GM18505 (cell line): ENCODE data around the gene LMTK3.
"Not testable (repeated sequence)": the region's sequence is repeated elsewhere in the genome, so short reads cannot be mapped to it uniquely, and the experiment has no call there.

Experiments
- ATAC-seq: cut with Tn5 transposase; IDR thresholded peaks from one replicate; pipeline ENCODE4 v1.9.1; 2021; ENCODE audit not compliant: unreplicated experiment
- POLR2A ChIP-seq: IDR thresholded peaks from 4 replicates; pipeline ENCODE4 v1.6.1; 2011; ENCODE audit warnings: borderline replicate concordance; ENCODE audit not compliant: insufficient read depth, insufficient read length; ENCODE audit errors: extremely low read depth

LMTK3 gene

DNA sequence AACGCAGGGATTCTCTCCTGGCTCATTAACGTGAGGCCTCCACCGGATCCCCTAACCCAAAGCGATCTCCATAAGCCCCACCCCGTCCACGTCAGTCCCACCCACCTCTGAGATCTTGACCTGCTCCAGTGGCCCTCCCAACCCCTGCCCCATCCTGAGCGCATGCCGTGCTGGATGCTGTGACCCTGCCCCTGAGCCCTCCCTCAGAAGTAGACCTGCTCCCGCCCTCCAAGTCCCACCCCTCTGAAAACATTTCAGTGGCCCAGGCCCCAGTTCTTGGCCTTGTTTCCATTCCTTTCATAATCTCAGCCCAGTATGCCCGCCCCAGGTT is 19.9 kb downstream of the LMTK3 start:
- no peak for ATAC-seq

DNA sequence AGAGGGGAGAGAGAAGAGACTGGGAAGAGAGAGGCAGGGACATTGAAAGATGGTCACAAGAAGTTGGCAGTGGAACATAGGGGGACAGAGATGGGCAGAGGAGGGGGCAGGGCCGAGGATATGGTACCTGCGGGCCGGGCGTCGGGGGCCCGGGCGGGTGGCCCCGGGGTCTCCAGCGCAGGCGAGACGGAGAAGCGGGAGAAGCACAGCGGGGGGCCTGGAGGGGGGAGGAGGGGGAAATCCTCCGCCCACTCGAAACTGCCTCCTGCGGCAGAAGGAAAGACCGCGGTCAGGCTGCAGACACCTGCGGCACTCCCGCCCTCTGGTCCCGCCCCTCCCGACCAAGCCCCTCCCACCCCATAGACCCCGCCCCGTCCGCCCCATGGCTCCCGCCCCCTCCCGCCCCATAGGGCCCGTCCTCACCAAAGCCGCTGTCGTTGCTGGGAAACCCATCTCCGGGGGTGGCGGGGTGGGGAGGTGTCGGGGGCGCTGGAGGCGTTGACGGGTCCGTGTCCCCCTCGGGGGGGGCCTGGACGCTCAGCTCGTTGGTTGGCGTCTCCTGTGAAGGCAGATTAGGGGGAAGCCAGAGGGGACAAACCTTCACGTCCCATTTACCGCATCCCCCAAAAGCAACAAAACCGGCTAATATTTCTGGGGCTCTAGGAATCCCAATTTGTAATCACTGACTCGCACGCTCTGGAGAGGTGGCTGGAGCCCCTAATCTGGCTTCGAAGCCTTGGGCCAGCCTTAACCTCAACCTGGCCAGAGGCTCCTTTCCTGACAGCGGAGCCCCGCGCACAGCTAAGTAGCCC is 20.4 kb downstream of the LMTK3 start:
- no peak for ATAC-seq
- no peak for TF ChIP-seq POLR2A

More for the DNA sequence above, 19.9 kb downstream of the LMTK3 start:
- TF ChIP-seq POLR2A, result no peak

DNA sequence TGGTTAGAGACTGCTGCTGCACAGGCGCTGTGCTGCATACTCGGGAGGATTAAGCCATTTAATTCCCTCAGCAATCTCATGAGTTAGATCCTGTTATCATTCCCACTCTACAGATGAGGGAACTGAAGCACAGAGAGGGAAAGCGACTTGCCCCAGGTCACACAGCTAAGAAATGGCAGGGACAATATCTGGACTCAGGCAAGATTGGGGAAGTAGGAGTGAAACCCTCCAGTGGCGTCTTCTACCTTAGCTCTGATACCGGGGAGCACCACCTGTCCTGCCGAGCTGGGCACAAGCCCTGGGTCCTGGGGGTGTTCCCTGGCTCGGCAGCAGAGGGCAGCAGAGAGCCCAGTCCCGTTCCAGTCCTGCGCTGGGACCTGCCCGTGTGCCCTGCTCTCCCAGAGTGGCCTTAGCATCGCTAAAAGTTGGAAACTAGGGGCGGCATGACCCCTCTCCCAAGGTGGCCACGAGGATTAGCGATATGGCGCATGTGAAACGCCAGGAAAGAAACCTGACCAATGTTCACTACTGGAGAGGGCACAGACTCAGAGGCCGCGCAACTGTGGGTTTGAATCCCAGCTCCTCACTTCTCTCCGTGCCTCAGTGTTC is 21.9 kb downstream of the LMTK3 start:
- TF ChIP-seq POLR2A, result no peak
- no peak for ATAC-seq

DNA sequence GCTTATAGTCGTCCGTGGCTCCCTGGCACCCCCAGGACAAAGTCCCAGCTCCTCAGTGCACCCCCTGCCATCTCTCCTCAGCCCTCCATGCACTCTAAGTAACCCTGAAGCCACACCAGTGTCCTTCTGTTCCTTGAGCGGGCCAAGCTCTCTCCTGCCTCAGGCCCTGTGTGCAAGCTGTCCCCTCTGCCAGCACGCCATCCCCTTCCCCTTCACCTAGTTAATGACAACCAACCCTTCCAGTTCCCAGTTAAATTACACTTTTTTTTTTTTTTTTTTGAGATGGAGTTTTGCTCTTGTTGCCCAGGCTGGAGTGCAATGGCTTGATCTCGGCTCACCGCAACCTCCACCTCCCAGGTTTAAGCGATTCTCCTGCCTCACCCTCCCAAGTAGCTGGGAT is 23.2 kb downstream of the LMTK3 start:
- not testable (repeated sequence) for ATAC-seq

DNA sequence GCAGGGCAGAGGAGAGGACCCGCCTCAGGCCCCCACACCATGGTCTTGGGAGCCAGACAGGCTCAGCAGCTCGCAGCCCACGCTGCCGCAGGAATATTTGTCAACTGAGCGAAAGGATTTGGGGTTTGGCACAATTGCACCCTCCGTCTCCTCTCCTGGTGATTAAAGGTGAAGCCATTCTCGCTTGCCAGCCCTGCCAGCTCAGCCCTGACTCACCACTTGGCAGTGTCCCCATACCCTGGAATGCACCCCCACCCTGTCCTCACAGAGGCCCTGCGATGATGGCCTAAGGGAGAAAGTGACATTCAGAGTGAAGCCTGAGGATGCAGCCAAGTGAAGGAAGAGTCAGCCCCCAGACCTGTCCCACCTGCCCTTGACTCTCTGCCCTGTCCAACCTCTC is 23.7 kb downstream of the LMTK3 start:
- TF ChIP-seq POLR2A, result no peak
- ATAC-seq, result no peak

DNA sequence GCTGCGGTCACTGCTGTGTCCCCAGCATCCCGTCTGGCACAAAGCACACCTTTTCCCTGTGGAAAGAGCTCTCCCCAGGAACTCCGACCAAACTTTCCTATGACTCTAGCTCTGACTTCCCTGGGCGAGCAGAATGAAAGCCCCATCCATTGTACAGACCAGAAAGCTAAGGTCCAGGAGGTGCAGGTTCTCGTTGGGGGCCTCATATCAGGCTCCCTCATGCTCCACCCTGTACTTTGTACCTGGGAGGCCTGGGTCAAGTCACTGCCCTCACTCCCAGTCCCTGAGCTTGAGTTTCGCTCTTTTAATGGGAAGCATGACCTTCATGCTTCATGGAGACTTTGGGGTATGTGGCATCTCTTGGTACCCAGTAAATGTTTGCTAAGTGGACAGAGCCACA is 24.1 kb downstream of the LMTK3 start:
- ATAC-seq, result no peak
- TF ChIP-seq POLR2A, result no peak

DNA sequence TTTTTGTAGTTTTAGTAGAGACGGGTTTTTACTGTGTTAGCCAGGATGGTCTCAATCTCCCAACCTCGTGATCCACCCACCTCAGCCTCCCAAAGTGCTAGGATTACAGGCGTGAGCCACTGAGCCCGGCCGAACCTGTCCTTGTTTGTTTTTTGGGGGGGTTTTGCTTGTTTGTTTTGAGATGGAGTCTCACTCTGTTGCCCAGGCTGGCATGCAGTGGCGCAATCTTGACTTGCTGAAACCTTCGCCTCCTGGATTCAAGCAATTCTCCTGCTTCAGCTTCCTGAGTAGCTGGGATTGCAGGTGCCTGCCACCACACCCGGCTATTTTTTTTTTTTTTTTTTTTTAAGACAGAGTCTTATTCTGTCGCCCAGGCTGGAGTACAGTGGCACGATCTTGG is 24.9 kb downstream of the LMTK3 start:
- ATAC-seq, result not testable (repeated sequence)

DNA sequence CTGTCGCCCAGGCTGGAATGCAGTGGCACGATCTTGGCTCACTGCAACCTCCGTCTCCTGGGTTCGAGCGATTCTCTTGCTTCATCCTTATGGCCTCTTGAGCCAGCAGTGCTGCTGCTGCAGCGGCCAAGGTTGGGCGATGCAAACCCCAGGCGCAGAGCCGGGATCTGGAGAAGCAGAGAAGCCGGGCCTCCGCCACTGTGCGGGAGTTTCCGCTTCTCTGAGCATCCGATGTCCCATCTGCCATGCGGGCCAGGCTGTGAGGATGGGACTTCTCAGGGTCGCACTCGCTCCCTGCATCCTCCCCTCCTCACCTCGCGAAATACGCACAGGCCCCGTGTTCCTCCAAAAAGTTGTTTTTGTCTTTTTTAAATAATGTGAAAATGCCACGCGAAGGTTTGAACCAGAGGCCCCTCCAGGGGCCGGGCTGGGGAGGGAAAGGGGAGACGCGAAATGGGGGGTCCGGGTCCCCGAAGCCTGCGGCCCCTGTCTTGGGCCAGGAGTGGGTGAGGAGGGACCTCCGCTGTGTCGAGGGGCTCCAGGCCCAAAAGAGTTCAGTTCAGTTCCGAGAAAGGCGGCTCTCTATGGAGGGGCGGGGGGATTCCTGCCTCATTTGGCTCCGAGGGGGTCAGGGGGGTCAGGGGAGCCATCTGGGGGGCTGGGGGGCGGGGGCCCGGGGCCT is 26.6 kb downstream of the LMTK3 start:
- no peak for TF ChIP-seq POLR2A
- ATAC-seq, result no peak

DNA sequence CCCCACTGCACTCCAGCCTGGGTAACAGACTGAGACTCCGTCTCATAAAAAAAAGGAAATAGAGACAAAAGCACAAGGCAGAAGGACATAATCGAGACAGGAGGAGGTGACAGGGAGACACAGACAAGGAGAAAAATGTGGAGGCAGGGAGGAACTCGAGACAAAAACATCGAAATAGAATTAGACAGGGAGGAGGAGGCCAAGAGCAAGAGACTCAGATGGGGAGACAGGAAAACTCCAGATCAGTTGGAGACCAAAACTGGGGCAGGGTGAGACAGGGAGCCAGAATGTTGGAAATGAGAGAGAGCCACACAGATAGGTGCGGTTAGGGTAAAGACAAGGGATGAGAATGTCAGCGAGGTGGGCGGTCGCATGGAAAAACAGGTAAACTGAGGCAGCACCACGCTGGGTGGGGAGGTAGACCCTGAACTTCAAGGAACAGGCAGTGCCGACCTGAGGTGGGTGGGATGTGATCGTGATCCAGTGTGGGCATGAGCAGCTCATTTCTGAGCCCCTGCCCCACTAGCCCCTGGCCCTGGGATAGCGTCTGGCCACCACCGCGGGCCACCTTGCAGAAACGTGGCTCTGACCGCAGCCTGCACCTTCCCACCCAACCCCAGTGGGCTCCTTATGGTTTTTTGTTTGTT is 27.3 kb downstream of the LMTK3 start:
- no peak for ATAC-seq
- no peak for TF ChIP-seq POLR2A

DNA sequence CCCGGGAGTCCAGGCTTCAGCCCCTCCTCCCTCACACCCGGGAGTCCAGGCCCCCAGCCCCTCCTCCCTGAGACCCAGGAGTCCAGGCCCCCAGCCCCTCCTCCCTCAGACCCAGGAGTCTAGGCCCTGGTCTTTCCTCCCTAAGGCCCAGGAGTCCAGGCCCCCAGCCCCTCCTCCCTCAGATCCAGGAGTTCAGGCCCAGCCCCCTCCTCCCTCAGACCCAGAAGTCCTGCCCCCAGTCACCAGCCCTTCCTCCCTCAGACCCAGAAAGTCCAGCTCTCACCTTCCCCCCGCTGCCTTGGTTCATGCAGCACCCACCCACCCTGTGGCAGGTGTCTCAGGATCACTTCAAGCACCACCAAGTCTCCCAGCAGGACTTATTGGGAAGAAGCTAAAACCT is 28.3 kb downstream of the LMTK3 start:
- TF ChIP-seq POLR2A, result no peak
- no peak for ATAC-seq

DNA sequence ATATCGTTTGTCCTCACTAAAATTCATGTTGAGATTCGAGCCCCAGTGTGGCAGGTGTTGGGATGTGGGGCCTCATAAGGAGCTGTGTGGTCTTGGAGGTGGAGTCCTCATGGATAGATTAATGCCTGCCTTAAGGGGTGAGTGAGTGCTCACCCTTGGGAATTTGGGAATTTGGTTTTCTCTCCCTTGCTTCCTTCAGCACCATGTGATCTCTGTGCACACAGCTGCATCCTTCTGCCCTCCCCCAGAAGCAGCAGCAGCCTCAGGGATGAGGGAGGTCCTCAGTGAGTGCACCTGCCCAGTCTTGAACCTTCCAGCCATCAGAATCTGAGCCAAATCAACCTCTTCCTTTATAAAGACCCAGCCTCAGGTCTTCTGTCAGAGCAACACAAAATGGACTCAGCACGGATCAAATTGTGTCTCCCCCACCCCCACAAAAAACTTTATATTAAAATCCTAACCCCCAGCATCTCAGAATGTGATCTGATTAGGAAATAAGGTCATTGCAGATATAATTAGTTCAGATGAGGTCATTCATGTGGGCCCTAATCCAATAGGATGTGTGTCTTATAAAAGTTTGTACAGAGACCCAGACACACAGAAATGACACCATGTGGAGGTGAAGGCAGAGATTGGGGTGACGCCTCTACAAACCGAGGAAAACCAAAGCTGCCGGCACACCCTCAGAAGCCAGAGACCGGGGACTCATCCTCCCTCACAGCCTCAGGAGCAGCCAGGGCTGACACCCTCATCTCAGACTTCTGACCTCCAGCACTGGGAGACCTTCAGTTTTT is 29.6 kb downstream of the LMTK3 start:
- no peak for ATAC-seq
- no peak for TF ChIP-seq POLR2A

DNA sequence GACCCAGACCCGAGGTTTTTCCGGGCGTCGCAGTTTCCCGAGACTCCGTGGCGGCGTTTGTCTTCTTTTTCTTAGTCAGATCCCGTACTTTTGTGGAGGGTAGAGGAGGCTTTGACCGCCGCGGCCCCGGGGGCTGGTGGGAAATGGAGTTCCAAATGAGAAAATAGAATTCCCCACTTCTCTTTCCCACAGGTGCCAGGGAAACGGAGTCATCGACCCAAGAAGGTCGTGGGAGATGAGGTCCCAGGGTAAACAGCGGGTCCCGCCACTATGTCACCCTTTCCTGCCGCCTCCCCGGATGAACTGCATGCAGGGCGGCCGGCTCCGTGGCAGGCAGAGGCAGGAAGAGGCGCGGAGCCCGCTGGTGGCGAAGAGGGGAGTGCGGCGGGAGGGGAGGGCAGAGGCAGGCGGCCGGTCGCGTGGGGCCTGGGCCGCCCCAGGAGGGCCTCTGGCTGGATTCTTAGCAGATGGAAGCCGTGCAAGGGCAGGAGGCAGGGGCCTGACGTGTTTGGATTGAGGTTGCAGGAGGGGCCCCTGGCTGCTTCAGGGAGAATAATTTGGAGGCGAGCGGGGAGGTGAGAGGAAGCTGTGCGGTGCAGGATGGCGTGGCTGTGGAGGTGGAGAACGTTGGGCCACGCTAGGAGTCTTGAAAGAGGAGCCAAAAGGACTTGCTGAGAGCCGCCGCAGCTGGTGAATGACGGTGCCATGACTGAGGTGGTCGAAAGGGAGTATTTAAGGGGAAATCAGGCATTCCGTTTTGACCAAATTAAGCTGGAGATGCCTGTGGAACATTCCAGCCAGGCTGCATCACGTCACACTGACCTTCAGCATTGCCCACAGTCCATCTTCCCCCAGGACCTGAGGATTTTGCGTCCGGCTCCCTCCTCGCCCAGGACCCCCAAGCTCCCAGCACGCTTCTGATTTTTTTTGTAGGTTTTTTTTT is 30.8 kb downstream of the LMTK3 start:
- ATAC-seq, result no peak
- TF ChIP-seq POLR2A, result no peak
